A549 (cell line): ENCODE results near the gene PHYKPL. TPM values are rescaled to one million over a fixed set of nuclear protein-coding genes. Genes with fewer than 3 reads are reported as not detected.

ENCODE experiments used
- ATAC-seq, 2 experiments: fragments of 200-7000 bp in 1 of 2; fragments of >200 bp in 1 of 2; cut with Nextera tagmentation in 1 of 2; cut with Tn5 transposase in 1 of 2; 3 replicates each; pipeline versions ENCODE4 v1.8.0 to v1.9.1; 2018 to 2020; ENCODE audit warnings: mild to moderate bottlenecking in 1 of 2, moderate library complexity in 1 of 2
- CTCF ChIA-PET: fragments of 300-600 bp; sonication (Branson Sonifier 250); formaldehyde crosslinking; extraction: SDS; loops from one replicate; lab custom pipeline; 2021; ENCODE audit warnings: antibody characterized with exemption, inconsistent platforms; lab: Yijun Ruan, JAX
- POLR2A ChIA-PET: fragments of 350-600 bp; formaldehyde crosslinking; extraction: SDS; loops from one replicate; lab custom pipeline; 2021; ENCODE audit warnings: antibody characterized with exemption, inconsistent platforms; lab: Yijun Ruan, JAX
- DNase-seq, 2 experiments: peaks; one replicate each; pipeline versions ENCODE4 v3.0.0 to v3.0.0-alpha.2; 2011 to 2016; ENCODE audit warnings: low read depth in 1 of 2, low spot score in 1 of 2
- FAIRE-seq: peaks from 2 replicates; lab custom pipeline; 2011; peaks lifted over from hg19 to GRCh38; lab: Jason Lieb, UNC
- H3K27ac ChIP-seq, 2 experiments: fragments of >200 bp; sonication (Bioruptor Twin); formaldehyde crosslinking; 3 replicates each; pipeline ENCODE4 v1.5.1; 2016 to 2017
- H3K4me1 ChIP-seq: fragments of >200 bp; sonication (Bioruptor Twin); formaldehyde crosslinking; 3 replicates; pipeline ENCODE4 v1.6.1; 2016
- H3K4me2 ChIP-seq: fragments of >200 bp; sonication (Bioruptor Twin); formaldehyde crosslinking; 3 replicates; pipeline ENCODE4 v1.6.1; 2016
- H3K4me3 ChIP-seq: fragments of >200 bp; sonication (Bioruptor Twin); formaldehyde crosslinking; 3 replicates; pipeline ENCODE4 v1.5.1; 2016
- H3K9me3 ChIP-seq: fragments of >200 bp; sonication (Bioruptor Twin); formaldehyde crosslinking; 3 replicates; pipeline ENCODE4 v1.6.1; 2016
- CBX2 ChIP-seq: fragments of 200-600 bp; sonication (generic); IDR thresholded peaks from 2 replicates; pipeline ENCODE4 v1.6.1; 2016; ENCODE audit warnings: low read depth, mild to moderate bottlenecking, borderline replicate concordance
- CHD2 ChIP-seq: fragments of 150-350 bp; IDR thresholded peaks from 2 replicates; pipeline ENCODE4 v1.6.1; 2014; ENCODE audit warnings: low read length; ENCODE audit not compliant: partially characterized antibody
- E2F6 ChIP-seq: IDR thresholded peaks from 2 replicates; pipeline ENCODE4 v1.6.1; 2012; ENCODE audit warnings: low read depth, borderline replicate concordance
- EP300 ChIP-seq, 2 experiments: fragments of >200 bp; sonication (Bioruptor Twin); formaldehyde crosslinking; IDR thresholded peaks; 2 replicates in 1 of 2; 3 replicates in 1 of 2; pipeline ENCODE4 v1.6.1; 2016 to 2017
- FOSL2 ChIP-seq, 2 experiments: fragments of 450-650 bp in 1 of 2; fragments of >200 bp in 1 of 2; sonication (Bioruptor Twin) in 1 of 2; formaldehyde crosslinking; IDR thresholded peaks; 2 replicates each; pipeline versions ENCODE4 v1.5.0 to v1.6.1; 2016 to 2020; ENCODE audit warnings: mild to moderate bottlenecking in 1 of 2, moderate library complexity in 1 of 2
- GATA3 ChIP-seq: IDR thresholded peaks from 2 replicates; pipeline ENCODE4 v1.6.1; 2012; ENCODE audit warnings: borderline replicate concordance
- HEYL ChIP-seq: fragments of 250-450 bp; sonication (Bioruptor Pico); IDR thresholded peaks from 2 replicates; pipeline ENCODE4 v1.8.0; 2021; ENCODE audit warnings: mild to moderate bottlenecking, moderate library complexity
- HMGXB4 ChIP-seq: fragments of 250-450 bp; sonication (Bioruptor Pico); IDR thresholded peaks from 2 replicates; pipeline ENCODE4 v1.5.0; 2021; ENCODE audit warnings: mild to moderate bottlenecking, moderate library complexity, borderline replicate concordance
- HOXA7 ChIP-seq: fragments of 250-450 bp; sonication (Bioruptor Pico); IDR thresholded peaks from 2 replicates; pipeline ENCODE4 v1.5.0; 2020; ENCODE audit warnings: mild to moderate bottlenecking, moderate library complexity
- HOXB13 ChIP-seq: fragments of 250-450 bp; sonication (Bioruptor Pico); IDR thresholded peaks from 2 replicates; pipeline ENCODE4 v1.5.0; 2020; ENCODE audit warnings: low read depth, mild to moderate bottlenecking, moderate library complexity
- HOXB5 ChIP-seq: fragments of 250-450 bp; sonication (Bioruptor Pico); IDR thresholded peaks from 2 replicates; pipeline ENCODE4 v1.5.0; 2020; ENCODE audit warnings: mild to moderate bottlenecking, moderate library complexity
- JUN ChIP-seq, 2 experiments: fragments of >200 bp; sonication (Bioruptor Twin); formaldehyde crosslinking; IDR thresholded peaks; 2 replicates in 1 of 2; 3 replicates in 1 of 2; pipeline ENCODE4 v1.6.1; 2016 to 2017
- KDM1A ChIP-seq: fragments of 200-600 bp; sonication (generic); IDR thresholded peaks from 2 replicates; pipeline ENCODE4 v1.6.1; 2016; ENCODE audit warnings: low read depth, mild to moderate bottlenecking
- PBX3 ChIP-seq: IDR thresholded peaks from 2 replicates; pipeline ENCODE4 v1.6.1; 2012
- POLR2AphosphoS2 ChIP-seq: conservative IDR thresholded peaks from 2 replicates; pipeline ENCODE4 v1.6.1; 2012; ENCODE audit warnings: low read length, improper control_type of control experiment, inconsistent platforms
- RCOR1 ChIP-seq: fragments of 150-350 bp; IDR thresholded peaks from 2 replicates; pipeline ENCODE4 v1.6.1; 2014; ENCODE audit warnings: antibody characterized with exemption, low read length, low read depth
- WGBS: methylation state at CpG from one replicate; pipeline ENCODE4 v1.1.6; 2017; ENCODE audit errors: missing lambda C conversion rate; 5-methylcytosine and 5-hydroxymethylcytosine counted together
- polyA plus RNA-seq, 4 experiments: library from polyadenylated mRNA; depleted of rRNA in 3 of 4; stranded (reverse); fragments of >200 nt; fragmentation: RNase III in 1 of 4; extraction: RNeasy Plus Mini Kit Qiagen cat#74134 plus additional on column Dnase treatment in 1 of 4; gene quantifications; 2 replicates in 3 of 4; 3 replicates in 1 of 4; pipeline ENCODE4 v1.2.3, GENCODE V29; 2011 to 2017
- TF ChIP-seq, protein P1 (sequence below): IDR thresholded peaks from 2 replicates; pipeline ENCODE4 v1.6.1; 2012
- TF ChIP-seq, protein P2 (sequence below): fragments of 250-450 bp; sonication (Bioruptor Pico); IDR thresholded peaks from 2 replicates; pipeline ENCODE4 v1.5.0; 2020; ENCODE audit warnings: low read depth, mild to moderate bottlenecking, moderate library complexity

The PHYKPL gene
- polyA plus RNA-seq, 2 of the 4 experiments (the other 2 are of a cell fraction): 13.0 to 21.9 TPM

DNA sequence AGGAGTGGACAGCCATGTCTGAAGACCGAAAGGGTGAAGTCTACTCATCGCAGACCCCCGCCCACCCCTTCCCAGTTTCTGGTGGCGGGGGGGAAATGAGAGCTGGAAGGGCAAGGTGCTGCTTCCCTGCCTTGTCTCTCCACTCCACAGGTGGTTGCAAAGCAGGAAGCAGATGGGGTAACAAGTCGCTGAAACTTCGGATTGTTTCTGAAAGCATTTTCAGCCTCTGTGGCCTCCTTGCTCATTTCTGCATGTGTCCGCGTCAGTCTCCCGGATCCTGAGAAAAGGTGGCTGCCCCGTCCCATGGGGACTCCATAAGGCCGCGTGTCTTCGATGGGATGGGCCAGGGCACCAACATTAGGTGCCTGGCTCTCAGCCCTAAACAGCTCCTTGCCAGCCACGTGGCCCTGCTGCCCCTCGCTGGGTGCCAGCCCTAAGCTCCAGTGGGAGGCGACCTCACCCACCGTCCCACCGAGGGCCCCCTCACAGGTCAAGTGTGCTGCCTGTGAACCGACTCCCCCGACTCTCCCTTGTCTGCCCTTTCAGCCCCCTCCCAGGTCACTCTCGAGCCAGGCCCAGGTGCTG is 971 bp downstream of the PHYKPL start:
- Histone ChIP-seq H3K27ac (peak overlapping the region; percentile 91 to 96), H3K4me1 (peaks cover 18% of the 10 kb centered on the region), H3K9me3 (no peaks in the 10 kb centered on the region), H3K4me3 (peak overlapping the region; percentile 93), H3K4me2 (peak overlapping the region; percentile 99)
- TF ChIP-seq HOXB5 (CRISPR knock-in tag): no peak
- TF ChIP-seq E2F6: peak; percentile 33; the same call in 1 of the 2 replicates
- no peak for TF ChIP-seq HOXA7 (CRISPR knock-in tag)
- TF ChIP-seq GATA3: no peak
- no peak for TF ChIP-seq POLR2AphosphoS2
- no peak; a peak in 1 of 6 replicates for ATAC-seq
- no peak for FAIRE-seq
- DNase-seq: no peak
- ChIA-PET POLR2A (interaction anchor here (1.0 to 2.3 kb wide), 3 partner anchors 19 to 27 kb away, joined by 4 to 14 read pairs (median 5); partner anchors contain the start of gene HNRNPAB), CTCF (interaction anchor here (0.6 to 1.6 kb wide), 3 partner anchors 10 to 59 kb away, joined by 3 to 4 read pairs (median 3); no protein-coding TSS in a partner anchor)
- 28% methylated on average over 16 of the region's 21 CpGs for WGBS

DNA sequence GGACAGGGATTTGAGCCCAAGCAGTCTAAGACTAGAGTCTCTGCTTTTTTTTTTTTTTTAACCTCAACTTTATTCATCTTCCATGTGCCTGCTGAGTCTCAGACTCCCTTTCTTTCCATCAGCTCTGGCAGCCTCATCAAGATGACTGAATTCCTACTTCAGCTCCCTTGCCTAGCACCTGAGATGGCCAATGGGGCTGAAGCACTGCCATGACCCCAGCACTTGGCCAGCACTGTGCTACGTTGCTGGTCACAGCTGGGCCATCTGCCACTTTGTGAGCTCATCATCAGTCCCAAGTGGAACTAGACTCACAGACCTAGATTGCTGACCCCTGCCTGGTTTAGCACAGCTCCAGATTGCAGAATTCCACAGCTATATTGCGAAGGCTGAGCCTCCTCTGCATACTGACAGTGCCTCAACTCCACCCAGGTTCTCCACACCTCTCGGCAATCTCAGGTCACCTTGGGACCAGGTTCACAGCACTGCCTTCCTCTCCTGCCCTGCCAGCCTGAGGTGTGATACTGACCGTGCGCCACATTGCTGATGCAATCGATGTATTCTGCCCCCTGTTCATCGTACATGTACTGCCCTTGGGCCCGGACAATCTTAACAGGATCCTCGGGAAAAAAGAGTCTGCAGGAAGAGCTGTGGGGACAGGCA is 1.6 kb downstream of the PHYKPL start:
- no peak for TF ChIP-seq HMGXB4
- no peak for TF ChIP-seq CHD2
- TF ChIP-seq HEYL (CRISPR knock-in tag): no peak
- TF ChIP-seq KDM1A: no peak
- TF ChIP-seq RCOR1: no peak
- no peak for TF ChIP-seq PBX3
- TF ChIP-seq, protein P1, sequence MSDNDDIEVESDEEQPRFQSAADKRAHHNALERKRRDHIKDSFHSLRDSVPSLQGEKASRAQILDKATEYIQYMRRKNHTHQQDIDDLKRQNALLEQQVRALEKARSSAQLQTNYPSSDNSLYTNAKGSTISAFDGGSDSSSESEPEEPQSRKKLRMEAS: no peak
- TF ChIP-seq HOXB13: no peak
- TF ChIP-seq, protein P2, sequence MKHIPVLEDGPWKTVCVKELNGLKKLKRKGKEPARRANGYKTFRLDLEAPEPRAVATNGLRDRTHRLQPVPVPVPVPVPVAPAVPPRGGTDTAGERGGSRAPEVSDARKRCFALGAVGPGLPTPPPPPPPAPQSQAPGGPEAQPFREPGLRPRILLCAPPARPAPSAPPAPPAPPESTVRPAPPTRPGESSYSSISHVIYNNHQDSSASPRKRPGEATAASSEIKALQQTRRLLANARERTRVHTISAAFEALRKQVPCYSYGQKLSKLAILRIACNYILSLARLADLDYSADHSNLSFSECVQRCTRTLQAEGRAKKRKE (CRISPR knock-in tag): no peak
- TF ChIP-seq CBX2: no peak
- no peak for TF ChIP-seq JUN (IDR thresholded peaks at IDR 0.05)
- no peak for TF ChIP-seq HOXB5 (CRISPR knock-in tag)
- no peak for TF ChIP-seq EP300 (IDR thresholded peaks at IDR 0.05)
- TF ChIP-seq FOSL2 (IDR thresholded peaks at IDR 0.05): no peak
- TF ChIP-seq FOSL2 (CRISPR knock-in tag; IDR thresholded peaks at IDR 0.05): no peak
- TF ChIP-seq HOXA7 (CRISPR knock-in tag): no peak
- Histone ChIP-seq H3K27ac (peak overlapping the region; percentile 91 to 96), H3K4me2 (peak overlapping the region; percentile 99), H3K4me3 (peak overlapping the region; percentile 93), H3K4me1 (peaks cover 18% of the 10 kb centered on the region), H3K9me3 (no peaks in the 10 kb centered on the region)
- CTCF ChIA-PET: interaction anchor here (1.2 to 1.3 kb wide), 2 partner anchors 10 to 14 kb away, joined by 3 read pairs; no protein-coding TSS in a partner anchor
- 74% methylated on average over 9 of the region's 9 CpGs for WGBS
- no peak for ATAC-seq
- FAIRE-seq: no peak
- no peak for DNase-seq
- POLR2A ChIA-PET: interaction anchor here (1.0 to 2.3 kb wide), 2 partner anchors 20 to 27 kb away, joined by 5 to 14 read pairs; partner anchors contain the start of gene HNRNPAB
